Astrocyte of the spinal cord (primary cell): ENCODE measurements around the gene PRR12.

Experiments
- DNase-seq: peaks from one replicate; pipeline ENCODE4 v3.0.0; 2011; ENCODE audit warnings: low read depth, low spot score
- H3K4me3 ChIP-seq: 2 replicates; pipeline ENCODE4 v1.5.1; 2011; ENCODE audit warnings: low read depth, mild to moderate bottlenecking, low read length, moderate library complexity
- in situ Hi-C: cut with HindIII; loops from 2 replicates; pipeline ENCODE4 v1.10.0; 2017; ENCODE audit warnings: low sequenced_read_pairs
- TF ChIP-seq, protein P1 (sequence below): IDR thresholded peaks from 2 replicates; pipeline ENCODE4 v1.5.1; 2012; ENCODE audit warnings: low read depth, mild to moderate bottlenecking, low read length, inconsistent platforms

Gene PRR12

DNA sequence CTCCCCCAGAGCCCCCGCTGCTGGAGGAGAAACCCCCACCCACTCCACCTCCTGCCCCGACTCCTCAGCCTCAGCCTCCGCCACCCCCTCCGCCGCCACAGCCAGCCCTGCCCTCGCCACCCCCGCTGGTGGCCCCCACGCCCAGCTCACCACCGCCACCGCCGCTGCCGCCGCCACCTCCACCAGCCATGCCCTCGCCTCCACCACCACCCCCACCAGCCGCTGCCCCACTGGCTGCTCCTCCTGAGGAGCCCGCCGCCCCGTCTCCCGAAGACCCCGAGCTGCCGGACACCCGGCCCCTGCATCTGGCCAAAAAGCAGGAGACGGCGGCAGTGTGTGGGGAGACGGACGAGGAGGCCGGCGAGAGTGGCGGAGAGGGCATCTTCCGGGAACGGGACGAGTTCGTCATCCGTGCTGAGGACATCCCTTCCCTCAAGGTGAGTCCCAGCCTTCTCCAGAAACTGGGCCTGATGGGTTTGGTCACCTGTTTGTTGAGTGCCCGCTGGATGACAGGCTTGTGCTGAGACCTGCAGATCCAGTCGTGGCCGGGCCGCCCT, 10.6 kb downstream of the PRR12 start:
- in situ Hi-C loops = no loop called here
- DNase-seq = no peak
- H3K4me3 ChIP-seq = no peak overlapping the region
- TF ChIP-seq, protein P1, sequence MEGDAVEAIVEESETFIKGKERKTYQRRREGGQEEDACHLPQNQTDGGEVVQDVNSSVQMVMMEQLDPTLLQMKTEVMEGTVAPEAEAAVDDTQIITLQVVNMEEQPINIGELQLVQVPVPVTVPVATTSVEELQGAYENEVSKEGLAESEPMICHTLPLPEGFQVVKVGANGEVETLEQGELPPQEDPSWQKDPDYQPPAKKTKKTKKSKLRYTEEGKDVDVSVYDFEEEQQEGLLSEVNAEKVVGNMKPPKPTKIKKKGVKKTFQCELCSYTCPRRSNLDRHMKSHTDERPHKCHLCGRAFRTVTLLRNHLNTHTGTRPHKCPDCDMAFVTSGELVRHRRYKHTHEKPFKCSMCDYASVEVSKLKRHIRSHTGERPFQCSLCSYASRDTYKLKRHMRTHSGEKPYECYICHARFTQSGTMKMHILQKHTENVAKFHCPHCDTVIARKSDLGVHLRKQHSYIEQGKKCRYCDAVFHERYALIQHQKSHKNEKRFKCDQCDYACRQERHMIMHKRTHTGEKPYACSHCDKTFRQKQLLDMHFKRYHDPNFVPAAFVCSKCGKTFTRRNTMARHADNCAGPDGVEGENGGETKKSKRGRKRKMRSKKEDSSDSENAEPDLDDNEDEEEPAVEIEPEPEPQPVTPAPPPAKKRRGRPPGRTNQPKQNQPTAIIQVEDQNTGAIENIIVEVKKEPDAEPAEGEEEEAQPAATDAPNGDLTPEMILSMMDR = no peak

DNA sequence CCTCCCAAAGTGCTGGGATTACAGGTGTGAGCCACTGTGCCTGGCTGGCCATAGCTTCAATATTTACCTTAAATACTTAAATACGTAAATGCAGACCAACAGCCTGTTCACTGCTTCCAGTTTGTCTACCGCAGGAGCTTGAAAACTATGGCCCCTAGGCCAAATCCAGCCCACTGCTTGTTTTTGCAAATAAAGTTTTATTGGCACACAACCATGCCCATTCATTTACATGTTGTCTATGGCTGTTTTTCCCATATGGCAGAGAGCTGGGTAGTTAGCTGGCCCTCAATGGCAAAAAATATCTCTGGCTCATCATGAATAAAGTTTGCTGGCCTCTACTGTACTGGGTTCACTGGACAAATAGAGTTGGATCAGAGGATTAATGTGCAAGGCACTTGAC, 11.8 kb downstream of the PRR12 start:
- H3K4me3 ChIP-seq = no peak overlapping the region
- in situ Hi-C loops = no loop called here
- no peak for DNase-seq
- TF ChIP-seq, protein P1 = no peak

DNA sequence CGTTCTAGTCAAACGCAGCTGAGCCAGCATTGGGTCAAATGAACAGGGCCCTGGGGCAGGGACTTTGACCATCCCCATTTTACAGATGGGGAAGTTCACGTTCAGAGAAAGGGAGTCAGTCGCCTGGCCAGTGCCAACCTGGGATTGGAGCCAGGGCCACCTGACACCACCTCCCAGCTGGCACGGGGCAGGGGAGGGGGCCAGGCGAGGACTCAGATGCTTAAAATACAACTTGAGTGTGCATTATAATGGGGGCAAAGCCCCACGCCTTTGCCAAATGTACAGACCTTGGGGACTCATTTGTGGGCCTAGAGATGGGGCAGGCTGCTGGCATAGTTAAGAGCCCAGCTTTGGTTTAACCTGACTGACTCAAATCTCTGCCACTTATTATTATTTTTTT, 14.6 kb downstream of the PRR12 start:
- in situ Hi-C loops = no loop called here
- TF ChIP-seq, protein P1 = no peak
- no peak overlapping the region for H3K4me3 ChIP-seq
- no peak for DNase-seq

DNA sequence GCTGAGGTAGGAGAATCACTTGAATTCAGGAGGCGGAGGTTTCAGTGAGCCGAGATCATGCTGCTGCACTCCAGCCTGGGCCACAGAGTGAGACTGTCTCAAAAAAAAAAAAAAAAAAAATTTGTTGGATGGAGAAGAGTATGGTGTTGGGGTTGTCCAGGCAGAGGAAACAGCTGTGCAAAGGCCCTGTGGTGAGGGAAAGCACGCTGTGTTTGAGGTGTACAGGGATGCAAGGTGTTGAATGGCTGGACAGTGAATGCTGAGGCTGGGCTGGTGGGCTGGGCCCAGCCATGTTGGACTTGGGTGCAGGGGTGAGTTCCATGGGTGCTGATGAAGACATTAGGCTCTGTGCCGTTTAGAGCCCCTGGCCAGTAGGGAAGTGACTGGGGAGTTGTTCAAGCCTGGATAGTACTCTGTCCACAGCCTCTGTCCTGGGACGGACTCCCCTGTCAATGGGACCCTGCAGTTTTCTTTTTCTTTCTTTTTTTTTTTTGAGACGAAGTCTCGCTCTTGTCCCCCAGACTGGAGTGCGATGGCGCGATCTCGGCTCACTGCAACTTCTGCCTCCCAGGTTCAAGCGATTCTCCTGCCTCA, 18.6 kb downstream of the PRR12 start:
- no peak overlapping the region for H3K4me3 ChIP-seq
- TF ChIP-seq, protein P1 = no peak
- DNase-seq = no peak
- in situ Hi-C loops = no loop called here

DNA sequence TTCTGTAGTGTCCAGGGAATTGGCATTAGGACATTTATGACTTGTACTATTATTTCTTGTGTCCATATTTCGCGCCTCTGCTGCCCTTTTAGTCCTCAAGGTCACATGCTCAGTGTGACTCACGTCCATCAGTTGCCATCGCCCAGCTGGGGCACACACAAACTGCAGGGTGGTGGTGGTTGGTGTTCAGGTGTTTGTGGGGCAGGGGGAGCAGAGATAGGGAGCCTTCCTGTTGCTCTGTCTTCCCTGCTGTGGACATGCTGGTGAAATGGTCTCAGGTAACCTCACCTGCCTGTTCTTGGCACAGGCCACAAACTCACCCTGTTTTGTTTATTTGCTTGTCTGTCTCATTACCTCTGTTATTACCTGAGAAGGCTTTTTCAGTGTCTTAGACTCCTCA, 22.4 kb downstream of the PRR12 start:
- H3K4me3 ChIP-seq = no peak overlapping the region
- in situ Hi-C loops = no loop called here
- TF ChIP-seq, protein P1 = no peak
- no peak for DNase-seq

DNA sequence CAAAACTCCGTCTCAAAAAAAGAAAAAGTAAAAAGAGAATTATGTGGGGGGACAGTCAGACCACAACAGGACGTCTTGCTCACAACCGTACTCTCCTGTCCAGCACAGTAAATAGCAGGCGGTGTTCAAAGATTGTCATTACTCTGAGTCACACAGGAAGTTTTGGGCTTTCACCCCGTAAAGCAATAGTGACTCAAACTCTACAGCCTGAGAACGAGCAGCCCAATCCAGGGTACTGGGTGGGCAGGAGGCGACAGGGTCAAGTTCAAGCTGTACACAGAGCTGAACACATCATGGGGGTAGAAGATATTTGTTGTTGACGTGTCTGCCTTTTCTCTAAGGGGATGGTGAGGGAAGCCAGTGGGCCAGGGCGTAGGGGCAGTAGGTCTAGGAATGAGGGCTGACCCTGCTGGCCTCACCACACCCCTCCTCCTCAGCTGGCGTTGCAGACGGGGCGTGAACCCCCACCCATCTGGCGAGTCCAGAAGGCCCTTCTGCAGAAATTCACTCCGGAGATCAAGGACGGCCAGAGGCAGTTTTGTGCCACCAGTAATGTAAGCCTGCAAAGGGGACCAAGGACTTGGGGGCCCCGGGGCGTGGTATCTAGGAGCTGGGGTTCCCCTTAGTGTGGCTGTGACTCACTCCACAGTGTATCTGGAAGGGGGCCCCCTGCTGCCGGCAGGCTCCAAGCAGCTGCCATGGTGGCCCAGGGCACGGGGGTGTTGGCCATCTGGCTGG, 23.3 kb downstream of the PRR12 start:
- H3K4me3 ChIP-seq = no peak overlapping the region
- in situ Hi-C loops = no loop called here
- TF ChIP-seq, protein P1 = peak; percentile 23
- peak; percentile 81 for DNase-seq
